Occipital lobe (tissue), 2 donors: ENCODE data around the gene ARMCX2. TPM values are rescaled to one million over a fixed set of nuclear protein-coding genes. Genes with fewer than 3 reads are reported as not detected.

Experiments
- small RNA-seq: library from RNA; depleted of rRNA; stranded (forward); fragments of <200 nt; gene quantifications from one replicate; pipeline ENCODE3, GENCODE V24; 2014
- total RNA-seq: library from RNA; depleted of rRNA; stranded (reverse); fragments of >200 nt; gene quantifications from one replicate; pipeline ENCODE4 v1.2.3, GENCODE V29; 2014

Gene ARMCX2
- total RNA-seq, 1 donor from 2014 or later = 68.6 TPM

Small RNA genes lying within 50 kb of the gene (small RNA-seq; reads per million reads assigned to genes)
- gene RNU6-30P (not detected), gene RNU6-587P (not detected)

Other genes with a start within 250 kb of the ARMCX2 start
- 14.5 TPM for gene ARMCX4, start 174.4 kb downstream of the ARMCX2 start, total RNA-seq
- 118 TPM for gene ARMCX1, start 109.3 kb downstream of the ARMCX2 start, total RNA-seq
- gene ARMCX6, start 41.9 kb downstream of the ARMCX2 start, total RNA-seq = 19.7 TPM
- 70.7 TPM for gene ARMCX3, start 36.7 kb downstream of the ARMCX2 start, total RNA-seq